Measurements from ENCODE around the gene SLC16A9.

The SLC16A9 gene

GRCh38 chr10:59719374-59719773 is 9.7 kb upstream of the SLC16A9 start:
- no peak for DNase-seq (ENCODE audit: low read depth)

DNA sequence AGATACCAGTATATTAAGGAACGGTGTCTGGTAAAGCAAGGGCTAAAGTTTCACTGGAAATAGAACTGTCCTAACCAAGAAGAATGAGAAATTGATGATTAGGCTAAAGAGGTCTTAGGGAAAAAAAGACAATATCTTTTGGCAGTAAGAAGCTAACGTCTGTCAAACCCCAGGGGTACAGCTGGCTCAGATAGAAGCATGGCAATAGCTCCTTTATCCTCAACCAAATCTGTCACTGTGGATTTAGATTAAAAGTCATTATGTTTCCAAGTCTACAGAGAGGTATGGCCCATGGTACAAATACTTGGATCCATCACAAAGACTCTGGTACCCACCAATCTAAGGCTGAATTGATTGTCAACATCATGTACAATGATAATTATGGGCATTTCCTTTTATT is 8.6 kb upstream of the SLC16A9 start:
- no peak for DNase-seq (ENCODE audit: low read depth)

- no peak for DNase-seq (ENCODE audit: low read depth)
Observed at GRCh38 chr10:59713196-59713821, 3.7 kb upstream of the SLC16A9 start.

GRCh38 chr10:59711871-59712494 is 2.3 kb upstream of the SLC16A9 start:
- no peak for DNase-seq (ENCODE audit: low read depth)

DNA sequence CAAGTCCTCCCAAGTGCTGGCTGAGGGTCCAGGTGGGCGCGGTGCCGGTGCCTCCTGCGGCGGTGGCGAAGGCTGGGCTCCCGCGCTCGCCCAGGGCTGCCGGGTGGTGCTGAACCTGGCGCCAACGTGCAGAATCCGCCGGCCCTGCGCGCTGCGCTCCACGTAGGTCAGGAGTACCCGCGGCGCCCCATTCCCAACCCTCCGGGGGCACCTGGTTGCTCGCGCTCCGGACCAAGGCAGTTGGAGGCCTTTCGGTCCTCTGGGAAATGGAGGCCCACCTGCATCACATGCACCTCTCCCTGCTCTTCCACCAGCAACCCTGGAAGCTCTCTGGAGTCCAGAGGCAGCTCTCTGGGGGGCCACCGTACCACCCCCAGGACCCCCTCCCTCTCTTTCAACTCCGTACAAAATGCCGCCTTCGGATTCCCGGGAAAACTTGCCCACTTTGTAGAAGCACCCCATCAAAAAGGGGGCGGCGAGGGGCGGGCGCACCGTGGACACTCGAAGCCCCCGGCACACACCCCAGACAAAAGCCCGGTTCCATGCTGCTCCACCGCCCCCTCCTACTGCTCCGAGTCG is 745 bp downstream of the SLC16A9 start:
- no peak for DNase-seq (ENCODE audit: low read depth)

DNA sequence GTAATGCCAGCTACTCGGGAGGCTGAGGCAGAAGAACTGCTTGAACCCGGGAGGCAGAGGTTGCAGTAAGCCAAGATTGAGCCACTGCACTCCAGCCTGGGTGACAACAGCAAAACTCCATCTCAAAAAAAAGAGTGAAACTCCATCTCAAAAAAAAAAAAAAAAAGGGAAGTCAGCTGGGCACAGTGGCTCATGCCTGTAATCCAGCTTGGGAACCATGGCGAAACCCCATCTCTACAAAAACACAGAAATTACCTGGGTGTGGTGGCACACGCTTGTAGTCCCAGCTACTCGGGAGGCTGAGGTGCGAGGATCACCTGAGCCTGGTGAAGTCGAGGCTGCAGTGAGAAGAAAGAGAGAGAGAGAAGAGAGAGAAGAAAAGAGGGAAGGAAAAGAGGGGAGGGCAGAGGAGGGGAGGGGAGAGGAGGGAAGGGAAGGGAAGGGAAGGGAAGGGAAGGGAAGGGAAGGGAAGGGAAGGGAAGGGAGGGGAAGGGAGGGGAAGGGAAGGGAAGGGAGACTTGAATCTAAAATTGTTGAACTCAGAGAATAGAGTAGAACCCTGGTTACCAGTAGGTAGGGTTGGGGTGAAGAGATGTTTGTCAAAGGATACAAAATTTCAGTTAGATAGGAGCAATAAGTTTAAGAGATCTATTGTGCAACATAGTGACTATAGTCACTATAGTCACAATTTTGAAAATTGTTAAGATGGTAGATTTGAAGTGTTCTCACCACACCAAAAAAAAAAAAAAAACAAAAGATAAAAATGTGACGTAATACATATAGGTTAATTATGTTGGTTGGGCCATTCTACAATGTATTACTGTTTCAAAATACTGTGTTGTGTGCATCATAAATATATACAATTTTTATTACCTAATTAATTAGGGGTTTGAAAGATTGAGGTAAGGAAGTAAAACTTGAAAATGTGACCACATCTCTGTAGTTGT is 2.5 kb downstream of the SLC16A9 start:
- DNase-seq (ENCODE audit: low read depth), result no peak

DNA sequence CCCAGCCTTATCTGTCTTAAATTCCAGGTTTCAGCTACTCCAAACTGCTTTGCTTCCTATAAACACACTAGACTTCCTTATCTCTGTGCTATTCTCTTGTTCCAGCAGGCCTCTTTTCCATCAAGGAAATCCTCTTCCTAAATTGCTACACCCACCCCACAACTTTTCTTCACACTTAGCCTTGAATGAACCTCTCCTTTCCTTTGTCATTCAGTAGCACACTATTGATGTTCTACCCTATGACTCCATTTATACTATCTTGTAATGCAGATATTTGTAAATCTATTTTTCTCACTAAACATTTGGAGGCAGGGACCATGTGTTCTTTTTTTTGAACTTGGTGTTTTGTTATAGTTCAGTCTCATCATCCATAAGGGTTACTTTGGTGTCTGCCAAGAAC is 3.7 kb downstream of the SLC16A9 start:
- DNase-seq (ENCODE audit: low read depth), result no peak

- no peak for DNase-seq (ENCODE audit: low read depth)
Observed at GRCh38 chr10:59704630-59705029, 5.0 kb downstream of the SLC16A9 start.

DNA sequence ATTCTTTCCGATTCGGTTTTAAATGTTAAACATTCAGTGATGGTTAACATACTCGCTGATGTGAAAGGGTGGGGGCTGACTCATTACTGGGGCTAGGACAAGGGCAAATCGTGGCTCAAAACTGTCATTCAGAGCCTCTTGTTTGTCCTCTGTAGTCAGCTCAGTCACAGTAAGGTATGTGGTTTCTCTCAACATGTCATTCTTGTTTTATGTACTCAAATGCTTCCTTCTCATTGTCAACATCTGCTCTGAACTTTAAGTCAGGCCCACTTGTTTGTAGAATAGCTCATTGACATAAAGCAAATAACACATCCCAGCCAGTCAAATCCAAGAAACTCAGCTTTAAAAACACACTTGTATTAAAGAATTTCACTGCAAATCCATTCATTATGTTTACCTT is 7.3 kb downstream of the SLC16A9 start:
- DNase-seq (ENCODE audit: low read depth), result no peak

DNA sequence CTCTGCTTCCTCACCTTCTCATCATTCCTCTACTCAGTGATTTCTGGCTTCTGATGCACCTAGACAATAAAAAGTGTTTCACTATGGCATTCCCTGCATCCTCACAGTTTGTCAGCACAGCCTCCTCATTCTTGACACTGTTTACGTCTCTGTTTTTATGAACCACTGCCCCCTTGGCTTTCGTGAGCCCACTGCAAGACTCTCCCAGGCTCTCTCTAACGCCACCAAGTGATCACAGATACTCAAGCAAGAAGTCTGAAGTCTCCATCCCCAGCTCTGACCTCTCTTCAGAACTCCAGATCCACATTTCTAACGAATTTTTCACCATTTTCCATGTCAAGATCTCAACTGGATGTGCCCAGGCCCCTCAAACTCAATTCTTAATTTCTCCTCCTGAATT is 8.9 kb downstream of the SLC16A9 start:
- DNase-seq (ENCODE audit: low read depth), result no peak

- DNase-seq (ENCODE audit: low read depth), result no peak
Observed at GRCh38 chr10:59698326-59698725, 11.3 kb downstream of the SLC16A9 start.

DNA sequence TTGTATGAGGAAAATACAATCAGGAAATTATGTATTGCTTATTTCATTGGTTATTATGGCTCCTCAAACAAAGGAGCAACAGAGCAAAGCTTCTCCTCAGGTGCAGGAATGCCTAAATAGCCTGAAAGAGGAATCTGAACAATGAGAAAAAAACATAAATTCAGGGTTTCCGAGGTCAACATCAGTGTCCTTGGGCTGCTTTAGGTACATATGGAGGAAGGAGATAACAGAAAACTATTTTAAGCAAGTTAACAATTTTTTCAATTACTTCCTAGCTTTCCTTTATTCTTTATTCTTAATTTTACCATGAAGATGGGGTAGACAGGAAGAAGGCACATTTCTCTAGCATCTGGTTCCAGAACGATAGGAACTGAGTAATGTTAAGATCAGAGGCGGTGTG is 14.0 kb downstream of the SLC16A9 start:
- DNase-seq (ENCODE audit: low read depth), result no peak

DNA sequence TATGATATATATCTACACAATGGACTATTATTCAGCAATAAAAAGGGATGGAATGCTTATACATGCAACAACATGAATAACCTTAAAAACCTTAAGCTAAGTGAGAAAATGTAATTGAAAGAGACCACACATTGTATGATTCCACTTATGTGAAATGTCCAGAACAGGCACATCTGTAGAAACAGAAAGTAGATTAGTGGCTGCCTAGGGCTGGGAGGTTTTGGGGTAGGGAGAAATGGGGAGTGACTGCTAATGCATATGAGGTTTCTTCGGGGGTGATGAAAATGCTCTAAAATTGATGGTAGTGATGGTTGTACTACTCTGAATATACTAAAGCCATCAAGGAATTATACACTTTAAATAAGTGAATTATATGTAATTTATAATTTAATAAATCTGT is 14.7 kb downstream of the SLC16A9 start:
- no peak for DNase-seq (ENCODE audit: low read depth)

- DNase-seq (ENCODE audit: low read depth), result no peak
Observed at GRCh38 chr10:59692113-59692512, 17.5 kb downstream of the SLC16A9 start.

GRCh38 chr10:59688921-59689351 is 20.7 kb downstream of the SLC16A9 start:
- no peak for DNase-seq (ENCODE audit: low read depth)

- DNase-seq (ENCODE audit: low read depth), result no peak
Observed at GRCh38 chr10:59687657-59688056, 22.0 kb downstream of the SLC16A9 start.

GRCh38 chr10:59684006-59684405 is 25.6 kb downstream of the SLC16A9 start:
- no peak for DNase-seq (ENCODE audit: low read depth)

- no peak for DNase-seq (ENCODE audit: low read depth)
Observed at GRCh38 chr10:59682986-59683937, 26.4 kb downstream of the SLC16A9 start.

DNA sequence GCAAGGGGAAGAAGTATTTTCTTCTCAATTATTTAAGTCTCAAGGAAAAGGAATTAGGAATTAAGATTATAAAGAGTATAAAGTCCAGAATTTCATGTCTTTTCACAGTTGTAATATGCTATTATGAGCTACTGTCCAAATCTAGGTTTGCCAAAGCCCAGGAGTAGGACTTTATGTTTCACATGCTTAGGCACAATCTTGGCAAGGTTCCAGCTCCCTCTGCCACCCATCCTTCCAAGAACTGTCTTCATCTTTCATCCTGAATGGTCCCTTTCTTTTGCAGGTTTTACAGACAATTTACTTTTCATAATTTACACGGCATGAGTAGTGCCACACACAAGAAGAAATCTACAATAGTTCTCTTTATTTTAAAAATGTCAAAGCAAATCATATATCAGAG is 29.5 kb downstream of the SLC16A9 start:
- DNase-seq (ENCODE audit: low read depth), result no peak

DNA sequence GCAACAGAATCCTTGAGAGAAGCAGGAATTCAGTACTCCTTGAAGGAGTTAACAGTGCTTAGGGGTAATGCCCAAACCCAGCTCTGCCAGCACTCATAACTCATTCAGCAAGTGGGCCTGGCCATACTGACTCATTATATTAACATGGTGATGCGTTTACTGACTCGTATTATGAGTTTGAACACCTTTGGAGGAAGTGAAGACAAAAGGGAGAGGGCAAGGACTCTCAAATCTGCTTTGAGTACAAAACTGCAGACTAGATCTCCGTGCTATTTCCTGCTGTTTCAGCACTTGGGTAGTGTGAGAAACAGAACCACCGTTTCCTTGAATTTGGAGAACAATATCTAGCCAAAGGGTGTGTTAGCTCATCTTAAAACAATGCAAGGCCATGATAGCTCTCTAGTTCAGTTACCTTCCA is 30.8 kb downstream of the SLC16A9 start:
- DNase-seq (ENCODE audit: low read depth), result no peak

DNA sequence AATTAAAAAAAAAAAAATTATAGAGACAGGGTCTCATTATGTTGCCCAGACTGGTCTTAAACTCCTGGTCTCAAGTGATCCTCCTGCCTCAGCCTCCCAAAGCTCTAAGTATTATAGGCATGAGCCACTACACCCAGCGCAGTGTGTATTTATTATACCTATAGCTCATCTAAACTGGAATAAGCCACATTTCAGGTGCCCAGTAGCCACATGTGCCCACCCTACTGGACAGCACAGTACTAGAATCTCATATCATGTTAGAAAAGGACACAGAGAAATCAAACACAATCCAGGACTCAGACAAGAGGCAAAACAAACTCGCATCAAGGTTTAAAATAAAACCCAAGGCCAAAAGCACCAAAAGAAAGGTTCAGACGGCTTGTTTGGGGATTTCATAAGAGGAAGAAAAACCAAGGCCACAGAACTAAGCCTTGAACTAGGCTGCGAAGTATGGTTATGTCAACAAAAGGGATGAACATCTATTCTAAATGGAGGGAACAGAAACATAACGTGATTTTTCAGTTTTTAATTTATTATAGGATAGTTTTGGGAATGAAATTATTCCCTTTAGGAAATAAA is 32.3 kb downstream of the SLC16A9 start:
- no peak for DNase-seq (ENCODE audit: low read depth)
